Colon (tissue), 2 donors: ENCODE measurements around the gene VAX1.
"Not testable (repeated sequence)": the region's sequence is repeated elsewhere in the genome, so short reads cannot be mapped to it uniquely, and the experiment has no call there.

ENCODE experiments used
- FAIRE-seq: peaks from 2 replicates; lab custom pipeline; 2012; peaks lifted over from hg19 to GRCh38; lab: Jason Lieb, UNC
- donor health status: control.
- donor health status: control.

The VAX1 gene, protein sequence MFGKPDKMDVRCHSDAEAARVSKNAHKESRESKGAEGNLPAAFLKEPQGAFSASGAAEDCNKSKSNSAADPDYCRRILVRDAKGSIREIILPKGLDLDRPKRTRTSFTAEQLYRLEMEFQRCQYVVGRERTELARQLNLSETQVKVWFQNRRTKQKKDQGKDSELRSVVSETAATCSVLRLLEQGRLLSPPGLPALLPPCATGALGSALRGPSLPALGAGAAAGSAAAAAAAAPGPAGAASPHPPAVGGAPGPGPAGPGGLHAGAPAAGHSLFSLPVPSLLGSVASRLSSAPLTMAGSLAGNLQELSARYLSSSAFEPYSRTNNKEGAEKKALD

DNA sequence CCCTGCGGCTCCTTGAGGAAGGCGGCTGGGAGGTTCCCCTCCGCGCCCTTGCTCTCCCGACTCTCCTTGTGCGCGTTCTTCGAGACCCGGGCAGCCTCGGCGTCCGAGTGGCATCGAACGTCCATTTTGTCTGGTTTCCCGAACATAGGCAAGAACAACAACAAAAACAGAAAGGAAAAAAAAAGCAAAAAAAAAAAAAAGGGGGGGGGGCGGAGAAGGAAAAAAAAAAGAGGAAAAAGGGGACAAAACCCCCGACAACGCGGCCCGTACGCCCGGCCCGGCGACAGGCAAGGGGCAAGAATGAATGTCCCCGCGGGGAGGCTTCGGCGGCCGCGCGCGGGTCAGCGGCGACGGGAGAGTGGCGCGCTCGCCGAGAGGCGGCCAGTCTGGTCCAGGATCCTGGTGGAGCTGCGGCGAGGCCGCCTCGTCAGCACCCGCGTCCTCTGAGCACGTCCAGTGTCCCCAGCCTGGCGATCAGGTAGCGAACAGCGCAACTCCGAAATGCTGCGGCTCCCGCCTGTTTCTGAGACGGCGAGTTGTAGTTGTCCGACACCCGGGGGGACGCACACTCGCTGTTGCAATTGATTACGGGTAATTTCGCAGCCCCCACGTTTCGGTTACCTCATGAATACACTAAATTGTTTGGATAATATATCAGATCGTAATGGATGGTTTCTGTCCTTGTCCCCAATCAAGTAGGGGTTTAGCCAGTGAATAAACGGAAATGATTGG is at the start of gene VAX1:
TSS of gene VAX1 (minus strand) at position 360 of the 732 bp plus-strand sequence. CDS start at position 146, 214 bp downstream.
- no peak for FAIRE-seq

DNA sequence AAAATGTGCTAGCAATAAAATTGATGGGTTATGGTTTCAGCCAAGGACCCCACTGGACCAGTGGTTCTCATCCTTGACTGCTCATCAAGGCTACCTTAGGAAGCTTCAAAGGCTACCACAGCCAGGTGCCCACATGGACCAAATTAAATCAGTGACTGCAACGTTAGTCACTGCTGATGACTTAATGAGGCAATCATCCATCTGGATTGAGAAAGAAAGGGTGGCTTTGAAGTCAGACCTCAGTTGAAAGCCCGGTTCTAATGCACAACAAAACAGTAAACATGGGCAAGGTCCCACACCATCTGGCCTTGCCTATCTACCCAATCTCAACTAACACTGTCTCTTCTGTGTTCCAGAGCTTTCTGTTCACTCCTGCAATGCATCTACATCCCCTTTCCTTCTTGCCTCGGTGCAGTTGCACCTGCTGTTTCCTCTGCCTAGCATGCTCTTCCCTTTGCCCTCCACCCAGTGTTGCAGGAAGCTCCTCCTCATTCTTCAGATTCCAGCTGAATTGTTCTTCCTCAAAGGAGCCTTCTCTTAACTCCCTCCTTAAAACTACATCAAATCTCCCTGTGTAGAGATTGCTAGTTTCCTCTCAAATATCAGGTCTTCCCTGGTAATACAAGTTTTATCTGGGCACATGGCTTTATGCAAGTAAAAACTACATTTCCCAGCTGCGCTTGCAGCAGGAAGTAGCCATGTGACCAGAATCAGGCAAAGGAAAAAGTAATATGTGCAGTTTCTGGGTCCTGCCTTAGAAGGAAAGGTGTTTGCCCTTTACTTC is 49.0 kb upstream of the VAX1 start:
- FAIRE-seq = no peak

DNA sequence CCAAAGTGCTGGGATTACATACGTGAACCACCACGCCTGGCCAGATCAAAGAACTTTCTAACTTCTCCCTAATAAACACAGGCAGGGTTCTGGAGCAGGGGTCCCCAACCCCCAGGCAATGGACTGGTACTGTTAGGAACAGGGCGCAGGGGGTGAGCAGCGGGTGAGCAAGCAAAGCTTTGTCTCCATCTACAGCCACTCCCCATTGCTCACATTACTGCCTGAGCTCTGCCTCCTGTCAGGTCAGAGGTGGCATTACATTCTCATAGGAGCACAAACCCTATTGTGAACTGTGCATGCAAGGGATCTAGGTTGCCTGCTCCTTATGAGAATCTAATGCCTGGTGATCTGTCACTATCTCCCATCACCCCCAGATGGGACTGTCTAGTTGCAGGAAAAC is 47.7 kb upstream of the VAX1 start:
- FAIRE-seq = not testable (repeated sequence)

DNA sequence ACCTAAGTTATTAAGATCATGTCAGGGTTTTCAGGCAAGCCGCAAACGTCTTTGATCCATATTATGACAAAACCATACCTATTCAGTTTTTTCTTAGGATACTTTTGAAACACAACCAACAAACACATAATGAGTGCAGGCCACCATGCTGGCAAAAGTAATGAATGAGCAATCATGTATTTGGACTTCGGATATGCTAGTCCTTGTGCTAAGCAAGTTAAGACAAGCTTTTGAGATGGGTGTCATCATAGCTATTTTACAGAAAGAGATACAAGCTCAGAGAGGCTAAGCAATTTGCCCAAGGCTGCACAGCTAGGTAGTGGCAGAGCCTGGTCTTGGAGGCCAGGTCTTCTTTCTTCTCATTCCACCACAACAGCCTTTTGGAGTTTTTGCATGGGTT is 46.8 kb upstream of the VAX1 start:
- FAIRE-seq = no peak

DNA sequence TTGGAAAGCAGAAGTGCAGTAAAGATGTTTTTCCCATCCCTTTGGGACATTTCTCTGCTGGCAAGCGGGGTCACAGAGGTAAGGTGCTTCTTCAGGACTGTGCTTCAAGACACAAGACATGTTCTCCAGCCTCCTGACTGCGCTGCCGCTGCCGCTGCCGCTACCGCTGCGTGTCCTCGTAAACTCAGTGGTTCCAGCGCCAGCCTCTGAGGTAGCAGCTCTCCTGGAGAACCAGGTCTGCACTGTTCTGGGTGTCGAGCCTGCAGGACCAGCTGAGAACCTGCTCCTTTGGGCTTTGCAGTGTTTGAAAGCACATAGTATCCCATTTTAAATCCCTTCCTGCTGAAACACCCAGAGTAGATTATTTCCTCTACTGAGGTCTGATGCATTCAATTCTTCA is 46.2 kb upstream of the VAX1 start:
- no peak for FAIRE-seq

DNA sequence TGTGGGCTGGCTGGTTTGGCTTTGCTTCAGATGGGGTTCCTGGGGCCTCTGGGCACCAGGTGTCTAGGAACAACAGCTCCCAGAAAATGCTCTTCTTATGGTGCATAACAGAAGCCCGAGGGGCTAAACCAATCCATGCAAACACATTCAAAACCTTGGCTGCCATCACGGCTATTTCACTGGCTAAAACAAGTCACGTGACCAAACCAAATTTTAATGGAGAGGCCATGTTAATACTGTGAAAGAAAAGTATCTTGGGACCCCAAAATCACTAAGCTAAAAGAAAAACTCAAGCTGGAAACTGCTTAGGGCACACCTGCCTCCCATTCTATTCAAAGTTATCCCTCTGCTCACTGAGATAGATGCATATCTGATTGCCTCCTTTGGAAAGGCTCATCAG is 40.1 kb upstream of the VAX1 start:
- FAIRE-seq = no peak

DNA sequence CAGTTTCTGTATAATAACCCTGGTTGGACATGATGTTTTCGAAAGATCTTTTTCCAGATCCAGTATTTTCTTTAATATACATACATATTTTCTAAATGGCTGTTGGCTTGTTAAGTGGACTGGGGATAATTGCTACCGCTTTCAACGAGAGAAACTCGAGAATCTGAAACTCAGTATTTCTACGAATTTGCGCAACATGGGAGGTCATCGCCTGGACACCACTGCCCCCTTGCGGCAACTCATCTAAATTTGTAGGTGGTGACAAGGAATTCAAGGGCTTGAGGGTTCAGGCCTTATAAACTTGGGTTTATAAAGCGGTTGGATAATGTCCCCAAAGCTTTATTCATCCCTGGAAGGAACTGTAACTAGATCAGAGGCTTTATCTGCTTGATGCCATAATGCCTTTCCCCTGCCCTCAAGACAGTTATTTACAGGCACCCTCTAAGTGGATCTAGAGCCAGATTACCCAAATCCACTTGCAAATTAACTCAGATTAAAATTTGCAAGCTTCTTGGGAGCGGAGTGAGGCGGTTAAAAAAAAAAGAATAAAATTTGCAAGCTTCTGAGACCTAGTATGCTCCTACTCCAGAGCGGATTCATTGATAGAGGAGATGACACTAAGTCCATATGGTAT is 37.9 kb upstream of the VAX1 start:
- FAIRE-seq = no peak

DNA sequence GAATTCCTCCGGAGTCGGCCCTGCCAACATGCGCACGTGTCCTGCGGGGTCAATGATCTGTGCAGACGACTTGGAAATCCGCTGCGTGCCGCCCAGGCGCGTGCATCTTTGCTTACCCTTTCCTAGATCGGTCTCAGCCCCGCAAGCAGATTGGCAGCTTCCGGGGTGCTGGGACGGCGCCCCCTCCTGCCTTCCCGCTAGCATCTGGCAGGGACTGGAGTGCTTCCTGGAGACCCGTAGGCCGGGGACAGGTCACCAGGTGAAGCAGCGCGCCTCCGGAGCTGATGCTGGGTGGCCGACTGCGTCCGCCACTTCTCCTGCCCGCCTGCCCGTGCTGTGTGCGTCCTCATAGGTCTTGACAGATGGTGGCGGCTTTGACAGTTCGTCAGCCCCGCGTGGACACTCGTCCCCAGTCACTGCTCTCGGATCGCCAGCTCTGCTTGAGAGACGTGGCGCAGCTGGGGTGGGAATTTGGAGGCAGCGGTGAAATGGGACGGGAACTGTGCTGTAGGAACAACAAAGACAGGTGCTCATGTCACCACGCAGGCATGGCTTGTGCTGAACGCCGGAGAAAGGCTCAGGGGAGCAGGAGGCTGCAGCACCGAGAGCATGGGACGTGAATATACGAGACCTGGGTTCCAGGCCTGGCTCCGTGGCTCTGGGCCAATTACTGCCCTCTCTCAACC is 37.3 kb upstream of the VAX1 start:
- no peak for FAIRE-seq

DNA sequence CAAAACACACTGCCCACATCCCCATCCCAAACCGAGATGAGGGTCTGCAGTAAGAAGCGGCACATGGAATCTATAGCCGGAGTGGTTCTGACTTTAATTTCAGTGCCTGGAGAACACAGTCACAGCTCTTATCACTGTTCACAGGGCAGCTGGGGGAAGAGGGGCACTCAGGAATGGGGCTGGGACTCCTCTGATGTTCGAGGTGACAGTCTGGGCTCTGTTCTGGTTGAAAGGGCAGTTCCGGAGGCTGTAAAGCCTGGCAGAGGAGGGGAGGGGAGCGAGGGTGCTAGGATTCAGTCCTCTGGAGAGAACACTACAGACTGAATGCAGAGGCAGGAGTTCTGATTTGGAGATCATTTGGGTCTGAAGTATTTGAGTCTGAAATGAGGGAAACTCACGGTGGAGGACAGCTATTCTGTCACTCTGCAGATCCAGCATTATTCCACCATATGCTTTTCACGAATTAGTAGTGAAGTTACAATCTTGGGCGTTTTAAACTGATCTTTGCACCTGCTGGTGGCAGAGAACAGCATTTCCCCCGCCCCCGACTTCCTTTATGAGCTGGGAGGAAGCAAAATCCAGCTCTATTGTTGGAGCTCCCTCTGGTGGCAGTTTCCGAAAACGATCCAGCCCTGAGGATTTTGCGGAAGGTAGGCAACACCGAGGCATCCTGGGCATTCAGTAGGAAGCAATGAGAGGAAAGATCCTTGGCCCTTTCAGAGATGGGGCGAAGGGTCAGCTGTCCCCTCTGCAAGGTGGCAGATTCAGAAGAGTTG is 36.6 kb upstream of the VAX1 start:
- no peak for FAIRE-seq

DNA sequence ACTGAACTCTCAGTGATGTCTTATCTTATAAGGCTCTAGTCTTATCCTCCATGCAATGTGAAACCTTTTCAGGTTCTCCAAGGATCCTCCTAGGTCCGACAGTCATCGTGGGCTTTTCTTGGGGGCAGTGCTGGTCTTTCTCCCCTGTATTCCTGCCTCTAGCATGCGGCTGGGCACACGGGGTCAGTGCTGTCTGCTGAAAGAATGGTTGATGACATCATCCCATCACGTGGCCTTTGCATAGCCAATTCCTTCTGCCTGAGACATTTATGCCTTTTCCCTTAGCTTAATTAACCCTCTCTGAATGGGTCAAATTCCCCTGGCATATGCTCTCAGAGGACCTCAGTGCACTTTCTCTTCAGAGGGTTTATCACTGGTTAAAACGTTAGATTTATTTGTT is 32.2 kb upstream of the VAX1 start:
- no peak for FAIRE-seq

DNA sequence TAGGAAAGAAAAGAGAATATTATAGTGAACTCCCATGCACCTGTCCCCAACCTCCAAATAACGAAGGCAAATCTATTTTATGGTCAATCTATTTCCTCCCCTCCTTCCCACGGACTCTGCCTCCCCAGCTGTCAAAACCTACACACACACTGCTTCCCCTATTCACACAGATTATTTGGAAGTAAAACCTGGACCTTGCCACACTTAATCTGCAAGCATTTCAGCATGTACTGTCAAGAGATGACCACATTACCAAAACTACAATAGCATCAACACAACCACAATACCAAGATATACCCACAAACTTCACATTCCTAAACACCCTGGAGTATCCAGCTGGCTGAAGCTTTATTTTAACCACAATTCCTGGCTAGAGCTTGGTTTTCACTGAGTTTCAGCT is 31.4 kb upstream of the VAX1 start:
- no peak for FAIRE-seq

DNA sequence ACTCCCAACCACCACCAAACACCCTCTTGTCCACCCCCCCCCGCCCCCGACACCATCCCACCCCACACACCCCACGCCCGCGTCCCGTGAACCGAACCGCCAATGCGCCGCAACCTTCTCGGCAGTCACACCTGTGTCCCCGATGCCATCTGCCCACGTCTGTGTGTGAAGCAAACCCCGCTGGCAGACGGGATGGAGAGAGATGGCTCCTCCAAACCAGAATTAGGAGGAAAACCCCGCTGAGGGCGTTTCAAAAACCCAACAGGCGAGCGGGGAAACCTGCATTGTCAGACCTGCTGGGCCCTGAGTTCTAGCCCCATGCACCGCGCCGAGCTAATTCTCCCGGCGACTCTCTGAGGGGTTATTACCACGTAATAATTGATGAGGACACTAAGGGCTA is 30.7 kb upstream of the VAX1 start:
- FAIRE-seq = no peak

DNA sequence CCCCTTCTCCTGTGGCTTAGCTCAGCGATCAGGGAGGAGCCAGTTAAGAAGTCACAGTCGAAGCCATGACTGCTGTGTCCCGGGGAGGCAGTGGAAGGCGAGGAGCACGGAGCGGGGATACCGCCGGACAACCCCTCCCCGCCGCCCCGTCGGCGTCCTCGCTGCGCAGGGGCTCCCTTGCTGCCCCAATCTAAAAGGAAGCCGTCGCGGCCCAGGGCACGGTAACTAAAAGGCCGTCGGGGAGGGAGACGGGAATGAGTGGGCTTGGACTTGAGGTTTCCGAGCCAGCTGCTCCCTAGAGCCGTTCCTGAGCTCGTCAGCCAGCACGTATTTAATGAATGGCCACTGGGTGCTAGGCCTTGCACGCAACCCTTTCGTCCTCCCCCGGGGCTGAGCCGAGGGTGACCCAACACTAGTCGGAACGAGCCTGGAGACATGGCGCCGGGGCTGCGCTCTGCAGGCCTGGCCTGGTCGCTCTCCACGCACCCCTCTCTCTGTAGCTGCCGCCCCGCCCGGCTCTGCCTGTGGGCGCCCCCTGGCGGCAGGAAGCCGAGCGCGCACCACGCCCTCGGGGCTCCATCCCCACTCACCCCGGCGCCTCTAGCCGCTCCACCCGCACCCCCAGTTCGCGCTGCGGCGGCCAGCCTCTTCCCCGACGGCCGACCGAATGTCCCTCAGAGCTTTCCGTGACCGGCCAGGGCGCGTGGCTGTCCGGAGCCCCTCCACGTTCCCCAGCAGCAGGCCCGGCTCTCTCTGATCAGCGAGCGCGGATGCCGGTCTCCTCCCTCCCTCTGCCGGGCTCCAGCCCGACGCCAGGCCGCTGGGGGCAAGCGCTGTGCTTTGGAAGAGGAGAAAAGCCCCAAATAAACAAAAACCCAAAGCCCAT is 30.0 kb upstream of the VAX1 start:
- FAIRE-seq = no peak

DNA sequence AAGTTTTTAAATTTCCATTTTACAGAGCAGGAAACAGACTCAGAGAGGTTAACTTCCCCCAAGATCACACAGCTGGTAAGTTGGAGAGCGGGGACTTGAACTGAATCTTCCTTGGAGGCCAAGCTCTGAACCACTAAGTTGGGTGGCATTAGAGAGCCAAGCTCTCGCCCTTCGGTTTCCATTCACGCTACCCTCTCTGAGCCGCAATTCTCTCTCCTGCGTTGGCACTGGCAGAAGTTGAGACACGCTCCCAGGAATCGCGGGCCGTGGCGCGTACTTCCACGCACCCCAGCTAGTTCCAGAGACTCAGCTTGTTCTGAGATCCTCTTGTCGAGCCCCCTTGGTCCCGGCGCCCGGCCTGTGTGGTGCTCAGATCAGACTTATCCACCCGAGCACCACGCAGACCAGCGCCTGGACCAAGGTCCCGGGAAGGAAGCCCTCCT is 29.3 kb upstream of the VAX1 start:
- FAIRE-seq = no peak

DNA sequence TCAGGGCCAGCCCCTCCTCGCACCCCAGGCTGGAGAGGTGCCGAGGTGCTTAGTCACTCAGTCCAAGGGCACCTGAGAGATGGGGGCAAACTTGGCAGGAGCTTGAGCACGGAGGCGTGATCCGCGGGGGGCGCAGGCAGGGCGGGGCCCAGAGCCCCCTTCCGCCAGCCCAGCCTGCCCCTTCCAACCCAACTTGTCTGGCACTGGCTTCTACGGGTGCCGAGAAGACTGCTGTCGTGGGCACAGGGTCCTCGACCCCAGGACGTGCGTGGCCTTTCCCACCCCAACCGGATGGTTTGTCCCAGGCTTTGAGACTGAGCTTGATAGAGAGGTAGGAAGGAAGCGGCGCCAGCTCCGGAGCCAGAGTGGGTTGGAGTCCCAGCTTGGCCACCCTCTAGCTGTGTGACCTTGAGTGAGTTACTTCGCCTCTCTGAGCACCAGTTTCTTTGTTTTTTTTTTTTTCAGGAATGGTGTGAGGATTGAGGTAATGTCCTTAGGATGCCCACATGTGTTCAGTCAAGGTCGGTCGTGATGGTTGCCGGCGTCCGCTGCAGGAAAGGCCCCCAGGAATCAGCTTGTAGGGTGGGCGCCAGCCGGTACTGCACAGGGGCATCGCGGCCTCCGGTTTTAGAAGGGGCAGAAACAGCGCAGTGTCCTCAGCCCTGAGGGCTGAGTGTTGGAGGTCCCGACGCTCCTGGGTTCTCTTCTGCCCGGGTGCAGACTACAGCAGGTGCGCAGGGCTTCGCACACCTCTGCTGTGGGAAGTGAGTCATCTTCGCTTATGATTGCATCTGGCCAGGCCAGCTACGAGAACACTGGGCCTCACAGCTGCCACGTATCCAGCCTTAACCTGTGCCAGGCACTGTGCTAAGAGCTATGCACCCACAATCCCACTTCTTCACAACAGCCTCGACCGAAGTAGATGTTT is 28.6 kb upstream of the VAX1 start:
- no peak for FAIRE-seq

DNA sequence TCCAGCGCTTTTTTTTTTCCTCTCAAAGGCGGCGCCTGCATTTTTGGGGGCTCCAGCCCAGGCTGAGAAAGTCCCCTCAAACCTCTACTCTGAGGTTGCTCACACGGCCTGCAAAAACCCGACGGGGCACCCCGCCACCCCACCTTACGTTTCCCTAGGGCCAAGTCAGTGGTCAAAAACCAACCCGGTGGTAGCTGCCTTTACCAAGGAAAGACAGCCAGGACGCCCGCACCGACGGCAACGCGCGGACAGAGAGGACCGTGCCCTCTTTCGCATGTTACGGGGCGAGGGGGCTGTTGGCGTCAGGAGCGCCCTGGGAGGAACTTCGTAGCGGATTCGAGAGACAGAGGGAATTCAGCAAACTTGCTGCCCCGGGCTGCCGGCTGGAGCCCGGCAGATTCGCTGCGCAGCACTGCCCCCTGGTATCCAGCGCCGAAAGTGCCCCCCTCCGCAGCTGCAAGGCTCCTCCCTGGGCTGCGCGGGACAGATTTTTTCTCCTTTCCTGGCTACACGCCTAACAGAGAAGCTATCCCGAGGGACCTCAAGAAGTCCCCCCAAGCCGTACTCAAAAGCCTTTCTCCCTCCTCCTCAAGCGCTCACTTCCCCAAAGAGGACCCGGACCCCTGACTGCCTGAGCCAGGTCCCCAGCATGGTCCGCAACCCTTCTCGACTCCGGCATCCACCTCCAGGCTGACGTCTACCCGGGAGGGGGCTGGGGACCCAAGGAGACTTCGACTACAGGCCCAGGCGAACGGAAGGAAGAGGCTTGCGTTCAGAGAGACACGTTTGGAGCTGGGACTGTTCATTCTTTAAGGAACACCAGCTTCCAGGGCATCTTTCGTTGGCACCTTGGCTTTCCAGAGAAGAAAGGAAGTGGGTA is 27.7 kb upstream of the VAX1 start:
- FAIRE-seq = no peak

DNA sequence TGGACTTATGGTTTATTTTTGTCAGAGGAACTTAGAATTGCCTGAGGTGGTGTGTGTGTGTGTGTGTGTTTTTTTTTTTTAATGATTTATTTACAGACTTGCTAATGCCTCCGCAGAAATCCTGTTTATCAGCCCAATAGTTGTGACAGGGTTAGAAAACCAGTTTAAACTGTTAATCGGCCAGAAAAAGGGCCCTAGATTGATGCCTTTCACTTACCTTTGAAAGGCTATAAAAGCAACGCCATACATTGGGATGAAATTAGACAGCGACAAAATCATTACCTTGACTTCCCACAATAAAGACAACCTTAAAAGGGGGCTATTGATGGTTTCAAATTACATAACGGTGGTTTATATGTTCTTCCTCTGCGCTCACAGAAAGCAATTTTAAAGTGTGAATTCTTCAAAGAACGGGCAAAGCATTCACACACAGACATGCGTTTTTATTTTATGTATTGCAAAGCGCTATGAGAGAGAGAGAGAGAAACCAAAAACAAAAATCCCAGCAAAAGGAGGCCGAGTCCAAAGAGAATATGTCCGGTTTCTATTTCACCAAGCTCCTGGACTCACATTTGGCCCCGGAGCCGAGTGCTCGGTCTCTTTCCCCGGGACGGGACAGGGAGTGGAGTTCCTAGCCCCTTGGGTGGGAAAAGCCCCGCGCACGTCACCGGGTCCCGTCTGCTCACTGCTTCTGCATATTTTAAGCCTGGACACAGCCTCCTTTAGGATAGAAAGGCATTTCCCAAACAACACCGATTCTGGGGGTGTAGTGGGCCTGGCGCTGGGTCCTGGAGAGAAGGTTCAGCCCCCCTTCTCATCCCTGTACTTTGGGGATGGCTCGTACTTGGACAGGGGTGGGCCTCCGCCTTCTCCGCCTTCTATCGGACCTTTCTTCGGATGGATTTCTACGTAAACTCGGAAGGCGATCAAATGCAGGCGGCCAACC is 26.8 kb upstream of the VAX1 start:
- FAIRE-seq = no peak
